HPDE6-E6E7 (cell line): ENCODE results near the gene HEATR5A.
"Not testable (repeated sequence)": the region's sequence is repeated elsewhere in the genome, so short reads cannot be mapped to it uniquely, and the experiment has no call there.

Experiments
- DNase-seq: peaks from one replicate; pipeline ENCODE4 v3.0.0; 2011; ENCODE audit warnings: missing footprints; ENCODE audit errors: extremely low spot score

HEATR5A gene

DNA sequence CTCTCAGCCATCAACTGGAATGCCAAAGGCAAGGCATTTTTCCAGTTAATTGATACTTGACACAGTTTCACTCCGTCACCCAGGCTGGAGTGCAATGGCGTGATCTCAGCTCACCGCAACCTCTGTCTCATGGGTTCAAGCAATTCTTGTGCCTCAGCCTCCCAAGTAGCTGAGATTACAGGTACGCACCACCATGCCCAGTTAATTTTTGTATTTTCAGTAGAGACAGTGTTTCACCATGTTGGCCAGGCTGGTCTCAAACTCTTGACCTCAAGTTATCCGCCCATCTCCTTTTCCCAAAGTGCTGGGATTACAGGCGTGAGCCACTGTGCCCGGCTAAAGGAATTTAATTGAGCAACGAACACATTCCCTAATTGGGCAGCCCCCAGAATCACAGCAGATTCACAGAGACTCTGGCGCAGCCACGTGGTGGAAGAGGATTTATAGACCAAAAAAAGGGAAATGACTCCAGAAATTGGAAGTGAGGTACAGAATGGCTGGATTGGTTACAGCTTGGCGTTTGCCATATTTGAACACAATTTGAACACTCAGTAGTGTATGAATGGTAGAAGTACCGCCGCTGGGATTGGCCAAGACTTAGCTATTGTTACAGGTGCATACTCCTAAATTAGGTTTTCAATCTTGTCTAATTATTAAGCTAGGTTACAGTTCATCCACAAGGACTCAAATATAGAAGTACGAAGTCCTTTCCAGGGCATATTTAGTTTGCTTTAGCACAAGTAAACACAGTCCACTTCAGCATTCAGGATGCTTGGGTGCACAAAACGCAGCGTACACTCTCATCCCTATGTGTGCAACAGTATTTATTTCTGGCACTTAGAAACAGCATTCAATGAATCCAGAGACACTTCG, 162.6 kb downstream of the HEATR5A start:
- DNase-seq, result not testable (repeated sequence)

DNA sequence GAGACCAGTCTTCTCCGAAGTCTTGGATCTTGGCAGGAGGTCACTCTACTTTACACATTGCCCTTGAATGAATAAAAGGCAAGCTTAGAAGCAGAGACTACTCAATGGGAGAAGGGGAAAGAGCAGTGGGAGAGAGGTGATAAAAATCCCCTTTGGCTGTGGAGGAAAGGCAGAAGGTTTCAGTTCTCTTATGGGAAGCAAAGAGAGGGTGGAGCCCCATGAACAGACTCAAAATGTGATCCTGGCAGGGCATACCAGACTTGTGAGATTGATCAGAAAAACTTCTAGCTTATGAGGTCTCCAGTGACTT, 163.2 kb downstream of the HEATR5A start:
- no peak for DNase-seq

DNA sequence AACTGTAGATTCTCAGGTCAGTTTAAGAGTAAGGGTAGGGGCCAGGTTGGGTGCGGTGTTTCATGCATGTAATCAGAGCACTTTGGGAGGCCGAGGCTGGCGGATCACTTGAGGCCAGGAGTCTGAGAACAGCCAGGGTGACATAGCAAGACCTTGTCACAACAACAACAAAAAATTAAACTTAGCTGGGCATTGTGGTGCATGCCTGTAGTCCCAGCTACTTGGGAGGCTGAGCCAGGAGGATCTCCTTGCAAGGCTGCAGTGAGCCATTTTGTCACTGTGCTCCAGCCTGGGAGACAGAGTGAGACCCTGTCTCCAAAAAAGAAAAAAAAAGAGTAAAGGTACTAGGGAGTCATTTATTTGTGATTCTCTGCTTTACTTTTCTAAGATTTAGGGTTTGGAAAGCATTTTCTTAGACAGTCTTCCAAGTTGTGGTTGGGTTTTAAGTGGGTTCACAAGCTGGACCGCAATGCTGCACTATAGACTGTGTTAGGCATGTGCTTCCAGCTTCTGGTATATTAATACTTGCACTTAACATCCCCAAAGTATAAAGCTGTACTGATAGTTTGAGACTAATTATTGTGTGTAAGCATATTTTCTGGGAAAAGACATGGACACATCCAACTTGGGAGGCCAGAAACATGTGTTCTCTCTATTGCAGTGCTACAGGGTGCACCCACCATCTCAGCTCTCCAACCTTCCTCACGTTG, 163.7 kb downstream of the HEATR5A start:
- no peak for DNase-seq

DNA sequence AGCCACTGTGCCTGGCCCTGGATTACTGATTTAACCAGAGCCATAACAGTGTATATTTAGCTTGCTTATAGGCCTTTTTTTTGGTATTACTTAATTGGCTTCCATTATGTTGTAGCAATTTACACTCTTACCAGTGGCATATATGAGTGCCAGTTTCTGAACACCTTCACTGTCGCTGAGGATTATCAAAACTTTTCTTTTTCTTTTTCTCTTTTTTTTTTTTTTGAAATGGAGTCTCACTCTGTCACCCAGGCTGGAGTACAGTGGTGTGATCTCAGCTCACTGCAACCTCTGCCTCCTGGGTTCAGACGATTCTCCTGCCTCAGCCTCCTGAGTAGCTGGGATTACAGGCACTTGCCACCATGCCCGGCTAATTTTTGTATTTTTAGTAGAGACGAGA, 164.4 kb downstream of the HEATR5A start:
- not testable (repeated sequence) for DNase-seq

DNA sequence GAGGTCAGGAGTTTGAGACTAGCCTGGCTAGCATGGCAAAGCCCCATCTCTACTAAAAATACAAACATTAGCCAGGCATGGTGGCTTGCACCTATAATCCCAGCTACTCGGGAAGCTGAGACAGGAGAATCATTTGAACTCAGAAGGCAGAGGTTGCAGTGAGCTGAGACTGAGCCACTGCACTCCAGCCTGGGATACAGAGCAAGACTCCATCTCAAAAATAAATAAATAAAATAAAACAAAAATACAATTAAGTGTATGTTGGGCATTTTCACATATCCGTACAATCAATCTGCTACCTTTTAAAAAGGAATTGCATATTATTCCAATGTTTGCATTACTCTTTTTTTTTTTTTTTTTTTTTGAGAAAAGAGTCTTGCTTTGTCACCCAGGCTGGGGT, 165.1 kb downstream of the HEATR5A start:
- no peak for DNase-seq

DNA sequence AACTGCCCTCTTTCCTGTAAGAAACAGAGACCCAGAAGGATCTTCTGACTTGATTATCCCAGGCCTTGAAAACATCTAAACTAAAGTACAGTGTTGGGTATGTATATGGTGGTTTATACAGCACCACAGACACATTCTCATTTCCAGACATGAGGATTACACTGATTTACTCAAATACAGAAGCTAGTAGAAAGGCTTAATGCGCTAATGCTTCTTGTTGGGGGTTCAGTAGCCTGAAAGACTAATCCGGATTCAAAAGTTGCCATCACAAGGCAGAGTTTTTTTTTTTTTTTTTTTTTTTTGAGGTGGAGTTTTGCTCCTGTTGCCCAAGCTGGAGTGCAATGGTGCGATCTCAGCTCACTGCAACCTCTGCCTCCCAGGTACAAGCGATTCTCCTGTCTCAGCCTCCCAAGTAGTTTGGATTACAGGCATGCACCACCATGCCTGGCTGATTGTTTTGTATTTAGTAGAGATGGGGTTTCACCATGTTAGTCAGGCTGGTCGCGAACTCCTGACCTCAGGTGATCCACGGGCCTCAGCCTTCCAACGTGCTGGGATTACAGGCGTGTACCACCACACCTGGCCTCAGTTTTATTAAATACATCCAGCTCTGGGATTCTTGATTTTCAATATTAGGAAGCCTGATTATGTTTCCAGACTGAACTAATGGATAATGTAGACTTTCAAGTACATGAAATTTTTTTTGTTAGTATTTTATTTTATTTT, 166.4 kb downstream of the HEATR5A start:
- DNase-seq, result no peak

DNA sequence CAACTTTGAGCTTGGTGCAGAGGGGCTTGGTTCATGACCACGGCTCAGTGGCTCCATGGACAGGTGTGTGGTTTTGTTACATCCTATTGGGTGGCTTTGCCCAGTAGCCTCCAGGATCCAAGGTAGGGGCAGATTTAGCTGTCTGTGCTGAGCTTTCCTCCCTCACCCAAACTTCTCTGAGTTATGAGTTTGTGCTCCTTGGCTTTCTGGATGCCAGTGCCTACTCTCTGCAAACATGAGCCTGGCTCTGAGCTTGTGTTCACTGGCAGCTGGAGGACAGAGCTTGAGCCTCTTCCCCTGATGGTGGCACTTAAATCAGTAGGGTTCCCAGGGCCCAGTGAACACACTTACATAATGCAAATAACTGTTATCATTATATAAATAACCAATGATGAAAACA, 167.5 kb downstream of the HEATR5A start:
- DNase-seq, result no peak

DNA sequence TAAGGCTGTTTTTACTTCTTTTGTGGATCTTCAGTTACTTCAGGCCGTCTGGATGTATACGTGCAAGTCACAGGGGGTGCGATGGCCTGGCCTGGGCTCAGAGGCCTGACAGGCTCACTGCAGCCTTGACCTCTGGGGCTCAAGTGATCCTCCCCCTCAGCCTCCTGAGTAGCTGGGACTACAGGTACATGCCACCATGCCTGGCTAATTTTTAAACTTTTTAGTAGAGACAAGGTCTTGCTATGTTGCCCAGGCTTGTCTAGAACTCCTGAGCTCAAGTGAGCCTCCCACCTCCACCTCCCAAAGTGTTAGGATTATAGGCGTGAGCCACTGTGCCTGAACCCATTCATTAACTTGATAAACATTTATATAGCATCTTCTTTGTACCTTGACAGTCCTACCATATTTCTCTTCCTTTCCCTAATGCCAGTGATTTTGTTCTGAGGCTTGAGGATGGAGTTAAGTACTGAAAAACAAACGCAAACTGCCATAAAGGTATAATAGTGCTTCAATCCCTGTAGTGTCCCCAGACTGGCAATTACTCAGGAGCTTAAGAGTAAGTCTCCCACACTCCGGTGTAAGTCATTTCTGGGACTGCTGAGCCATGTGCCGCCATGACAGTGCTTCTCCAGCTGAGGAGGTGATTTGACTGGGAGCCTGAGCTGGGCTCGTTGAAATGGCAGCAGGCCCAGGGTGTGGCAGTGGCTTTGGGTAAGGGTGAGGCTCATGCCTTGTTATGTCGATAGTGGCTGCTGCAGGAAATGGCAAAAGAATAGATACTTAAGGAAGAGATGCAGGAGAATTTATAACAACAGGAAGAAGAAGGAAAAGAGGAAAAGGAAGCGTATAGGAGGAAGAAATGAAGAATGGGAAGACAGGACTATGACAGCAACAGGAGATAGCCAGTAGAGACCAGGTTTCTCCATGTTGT, 169.1 kb downstream of the HEATR5A start:
- no peak for DNase-seq

DNA sequence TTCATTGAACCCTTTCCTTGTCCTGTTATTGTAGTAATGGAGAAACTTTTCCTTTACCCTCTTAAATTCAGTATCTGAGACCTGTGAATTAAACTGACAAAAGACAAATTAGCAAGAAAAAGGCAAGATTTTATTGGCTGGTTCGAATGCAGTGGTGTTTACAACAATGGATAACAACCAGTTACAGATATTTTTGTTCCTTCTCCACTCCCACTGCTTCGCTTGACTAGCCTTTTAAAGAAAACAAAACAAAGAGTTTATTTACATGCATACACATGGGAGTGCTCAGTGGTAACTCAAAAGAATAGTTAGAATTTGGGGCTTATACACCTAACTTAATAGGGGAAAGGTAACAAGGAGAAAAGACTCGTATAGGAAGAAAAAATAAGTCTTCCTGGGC, 175.7 kb downstream of the HEATR5A start:
- no peak for DNase-seq

DNA sequence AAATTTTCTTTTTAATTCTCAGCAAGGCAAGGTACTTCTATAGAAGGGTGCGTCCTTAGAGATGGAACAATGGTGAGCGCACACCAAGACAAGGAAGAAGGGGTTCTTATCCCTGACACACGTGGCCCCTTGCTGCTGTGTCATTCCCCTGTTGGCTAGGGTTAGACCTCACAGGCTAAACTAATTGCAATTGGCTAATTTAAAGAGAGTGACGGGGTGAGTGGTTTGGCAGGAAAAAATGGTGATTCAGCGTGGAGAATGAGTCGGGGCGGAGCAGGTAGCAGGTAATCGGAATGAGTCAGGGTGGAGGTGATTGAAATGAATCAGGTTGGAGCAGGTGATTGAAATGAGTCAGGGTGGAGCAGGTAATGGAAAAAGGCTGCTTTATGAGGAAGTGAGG, 176.5 kb downstream of the HEATR5A start:
- DNase-seq, result peak; percentile 58

DNA sequence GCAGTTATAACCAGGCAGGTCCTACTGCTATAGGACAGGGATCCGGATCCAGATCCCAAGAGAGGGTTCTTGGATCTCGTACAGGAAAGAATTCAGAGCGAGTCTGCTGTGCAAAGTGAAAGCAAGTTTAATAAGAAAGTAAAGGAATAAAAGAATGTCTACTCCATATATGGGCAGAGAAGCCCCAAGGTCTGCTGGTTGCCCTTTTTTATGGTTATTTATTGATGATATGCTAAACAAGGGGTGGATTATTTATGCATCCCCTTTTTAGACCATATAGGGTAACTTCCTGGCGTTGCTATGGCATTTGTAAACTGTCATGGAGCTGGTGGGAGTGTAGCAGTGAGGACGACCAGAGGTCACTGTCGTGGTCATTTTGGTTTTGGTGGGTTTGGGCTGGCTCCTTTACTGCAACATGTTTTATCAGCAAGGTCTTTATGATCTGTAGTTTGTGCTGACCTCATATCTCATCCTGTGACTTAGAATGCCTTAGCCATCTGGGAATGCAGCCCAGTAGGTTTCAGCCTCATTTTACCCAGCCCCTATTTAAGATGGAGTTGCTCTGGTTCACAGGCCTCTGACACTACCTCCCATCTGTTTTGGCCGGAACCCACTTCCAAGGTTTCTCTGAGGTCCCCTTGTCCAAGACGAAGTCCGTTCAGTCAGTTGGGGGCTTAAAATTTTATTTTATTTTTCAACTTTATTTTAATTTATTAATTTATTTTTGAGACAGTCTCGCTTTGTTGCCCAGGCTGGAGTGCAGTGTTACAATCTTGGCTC, 178.0 kb downstream of the HEATR5A start:
- not testable (repeated sequence) for DNase-seq
